22Rv1 (cell line): ENCODE data around the gene PARD3.
"Not testable (repeated sequence)": the region's sequence is repeated elsewhere in the genome, so short reads cannot be mapped to it uniquely, and the experiment has no call there.

Source experiments
- ZFX ChIP-seq: fragments of 450-650 bp; IDR thresholded peaks from 2 replicates; pipeline ENCODE4 v1.6.1; 2017; ENCODE audit warnings: antibody characterized with exemption, borderline replicate concordance
- TF ChIP-seq, protein P1 (sequence below): fragments of 450-650 bp; IDR thresholded peaks from 2 replicates; pipeline ENCODE4 v1.5.1; 2017; ENCODE audit warnings: mild to moderate bottlenecking

DNA sequence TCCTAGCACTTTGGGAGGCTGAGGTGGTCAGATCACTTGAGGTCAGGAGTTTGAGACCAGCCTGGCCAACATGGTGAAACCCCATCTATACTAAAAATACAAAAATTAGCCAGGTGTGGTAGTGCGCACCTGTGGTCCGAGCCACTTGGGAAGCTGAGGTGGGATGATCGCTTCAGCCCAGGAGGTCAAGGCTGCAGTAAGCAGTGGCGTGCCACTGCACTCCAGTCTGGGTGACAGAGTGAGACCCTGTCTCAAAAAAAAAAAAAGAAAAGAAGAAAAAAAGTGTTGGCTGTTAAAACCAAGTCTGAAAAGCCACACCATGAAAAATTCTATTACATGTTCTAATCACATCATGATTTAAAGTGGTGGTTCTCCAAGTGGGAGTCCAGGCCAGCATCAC is 108.1 kb downstream of the PARD3 start:
- TF ChIP-seq, protein P1, sequence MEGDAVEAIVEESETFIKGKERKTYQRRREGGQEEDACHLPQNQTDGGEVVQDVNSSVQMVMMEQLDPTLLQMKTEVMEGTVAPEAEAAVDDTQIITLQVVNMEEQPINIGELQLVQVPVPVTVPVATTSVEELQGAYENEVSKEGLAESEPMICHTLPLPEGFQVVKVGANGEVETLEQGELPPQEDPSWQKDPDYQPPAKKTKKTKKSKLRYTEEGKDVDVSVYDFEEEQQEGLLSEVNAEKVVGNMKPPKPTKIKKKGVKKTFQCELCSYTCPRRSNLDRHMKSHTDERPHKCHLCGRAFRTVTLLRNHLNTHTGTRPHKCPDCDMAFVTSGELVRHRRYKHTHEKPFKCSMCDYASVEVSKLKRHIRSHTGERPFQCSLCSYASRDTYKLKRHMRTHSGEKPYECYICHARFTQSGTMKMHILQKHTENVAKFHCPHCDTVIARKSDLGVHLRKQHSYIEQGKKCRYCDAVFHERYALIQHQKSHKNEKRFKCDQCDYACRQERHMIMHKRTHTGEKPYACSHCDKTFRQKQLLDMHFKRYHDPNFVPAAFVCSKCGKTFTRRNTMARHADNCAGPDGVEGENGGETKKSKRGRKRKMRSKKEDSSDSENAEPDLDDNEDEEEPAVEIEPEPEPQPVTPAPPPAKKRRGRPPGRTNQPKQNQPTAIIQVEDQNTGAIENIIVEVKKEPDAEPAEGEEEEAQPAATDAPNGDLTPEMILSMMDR: not testable (repeated sequence)
- not testable (repeated sequence) for TF ChIP-seq ZFX
